GM12872 (cell line): ENCODE data around the gene RPL18A.

Source experiments
- CTCF ChIP-seq: IDR thresholded peaks from 3 replicates; pipeline ENCODE4 v1.5.1; 2011; ENCODE audit warnings: low read depth, mild to moderate bottlenecking, low read length, moderate library complexity; ENCODE audit not compliant: insufficient read depth

RPL18A gene

GRCh38 chr19:17859533-17860330, at the start of gene RPL18A:
Gene RPL18A (plus strand): TSS chr19:17859910. CDS start chr19:17859957, 47 bp downstream.
- peak; percentile 95 for TF ChIP-seq CTCF

GRCh38 chr19:17811103-17811502, 48.6 kb upstream of the RPL18A start:
- TF ChIP-seq CTCF, result no peak

- TF ChIP-seq CTCF, result no peak
These were observed 48.0 kb upstream of the RPL18A start for GRCh38 chr19:17811681-17812080.

GRCh38 chr19:17812099-17812498, 47.6 kb upstream of the RPL18A start:
- no peak for TF ChIP-seq CTCF

GRCh38 chr19:17817668-17818363, 41.9 kb upstream of the RPL18A start:
- no peak for TF ChIP-seq CTCF

GRCh38 chr19:17821190-17821589, 38.5 kb upstream of the RPL18A start, which contains the start of gene INSL3:
Gene INSL3 (minus strand): TSS chr19:17821519. CDS start chr19:17821506, 13 bp downstream.
- no peak for TF ChIP-seq CTCF

GRCh38 chr19:17824339-17824738, 35.4 kb upstream of the RPL18A start:
- TF ChIP-seq CTCF, result no peak
